ENCODE results near the gene YARS1.

DNA sequence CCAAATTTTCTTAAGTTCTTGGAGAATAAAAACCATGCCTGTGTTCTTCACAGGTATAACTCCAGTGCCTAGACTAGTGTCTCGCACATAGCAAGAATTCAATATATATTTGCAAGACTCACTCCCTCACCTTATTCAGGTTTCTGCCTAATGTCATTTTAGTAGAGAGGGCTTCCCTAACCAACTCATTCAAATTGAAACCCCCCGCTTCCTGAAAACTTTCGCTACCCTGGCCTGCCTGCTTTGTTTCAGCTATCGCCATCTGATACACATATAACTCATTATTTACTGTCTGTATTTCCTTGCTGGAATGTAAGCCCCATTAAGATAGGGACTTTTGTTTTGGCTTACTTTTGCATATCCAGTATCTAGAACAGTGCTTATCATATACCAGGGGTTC is 8.6 kb downstream of the YARS1 start:
- TF ChIP-seq, protein P1, sequence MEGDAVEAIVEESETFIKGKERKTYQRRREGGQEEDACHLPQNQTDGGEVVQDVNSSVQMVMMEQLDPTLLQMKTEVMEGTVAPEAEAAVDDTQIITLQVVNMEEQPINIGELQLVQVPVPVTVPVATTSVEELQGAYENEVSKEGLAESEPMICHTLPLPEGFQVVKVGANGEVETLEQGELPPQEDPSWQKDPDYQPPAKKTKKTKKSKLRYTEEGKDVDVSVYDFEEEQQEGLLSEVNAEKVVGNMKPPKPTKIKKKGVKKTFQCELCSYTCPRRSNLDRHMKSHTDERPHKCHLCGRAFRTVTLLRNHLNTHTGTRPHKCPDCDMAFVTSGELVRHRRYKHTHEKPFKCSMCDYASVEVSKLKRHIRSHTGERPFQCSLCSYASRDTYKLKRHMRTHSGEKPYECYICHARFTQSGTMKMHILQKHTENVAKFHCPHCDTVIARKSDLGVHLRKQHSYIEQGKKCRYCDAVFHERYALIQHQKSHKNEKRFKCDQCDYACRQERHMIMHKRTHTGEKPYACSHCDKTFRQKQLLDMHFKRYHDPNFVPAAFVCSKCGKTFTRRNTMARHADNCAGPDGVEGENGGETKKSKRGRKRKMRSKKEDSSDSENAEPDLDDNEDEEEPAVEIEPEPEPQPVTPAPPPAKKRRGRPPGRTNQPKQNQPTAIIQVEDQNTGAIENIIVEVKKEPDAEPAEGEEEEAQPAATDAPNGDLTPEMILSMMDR (IDR thresholded peaks at IDR 0.05) = no peak
- TF ChIP-seq EP300 (IDR thresholded peaks at IDR 0.05; ENCODE audit: low read depth) (no peak), POLR2AphosphoS5 (IDR thresholded peaks at IDR 0.05) (no peak), POLR2A (IDR thresholded peaks at IDR 0.05) (no peak)

Measured in transverse colon (tissue), 4 donors.